Activated naive CD8-positive, alpha-beta T cell treated with anti-CD3 and anti-CD28 coated beads, Interleukin-2, amount 50 U/mL, for 16 hours (primary cell): ENCODE data around the gene WAS.
A peak's percentile ranks its signal among the peaks of the same experiment; 100 is the strongest.

ENCODE experiments used
- DNase-seq: peaks from one replicate; pipeline ENCODE4 v3.0.0-alpha.2; 2020; ENCODE audit warnings: low read depth, low spot score

The WAS gene

DNA sequence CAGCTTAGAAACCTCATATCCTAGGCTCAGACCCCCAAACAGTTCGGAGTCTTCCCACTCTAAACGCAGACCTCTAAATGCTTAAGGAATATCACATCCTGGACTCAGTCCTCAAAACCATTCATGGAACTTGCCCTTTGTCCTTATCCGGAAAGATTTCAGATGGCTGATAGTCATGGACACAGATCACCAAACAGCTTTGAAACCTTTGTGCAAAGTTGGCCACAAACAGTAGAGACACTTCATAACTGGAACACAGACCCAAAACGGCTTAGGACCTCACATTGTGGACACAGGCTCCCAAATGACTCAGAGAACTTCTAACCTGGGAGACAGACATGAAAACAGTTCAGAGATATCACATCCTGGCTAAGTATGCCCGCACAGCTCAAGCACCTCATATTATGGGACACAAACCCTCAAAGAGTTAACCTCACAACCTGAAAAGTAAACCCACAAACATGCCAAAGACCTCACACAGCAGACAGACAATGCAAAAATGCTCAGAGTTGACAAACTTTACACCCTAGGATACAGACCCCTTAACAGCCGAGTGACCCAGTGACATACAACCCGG is 28.4 kb downstream of the WAS start:
- DNase-seq, result no peak

DNA sequence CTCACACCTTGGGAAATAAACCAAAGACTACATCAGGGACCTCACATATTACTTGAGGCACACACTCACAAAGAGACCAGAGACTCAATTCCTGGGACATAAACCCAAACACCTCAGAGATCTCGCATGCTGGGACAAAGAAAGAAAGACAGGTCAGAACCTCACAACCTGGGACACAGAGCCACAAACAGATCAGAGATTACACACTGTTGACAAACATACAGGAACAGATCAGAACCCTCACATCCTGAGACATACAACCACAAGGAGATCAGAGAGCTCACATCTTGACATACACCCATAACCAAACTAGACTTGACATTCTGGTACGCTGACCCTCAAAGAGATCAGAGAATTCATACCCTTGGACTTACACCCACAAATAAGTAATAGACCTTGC is 30.2 kb downstream of the WAS start:
- DNase-seq, result no peak

DNA sequence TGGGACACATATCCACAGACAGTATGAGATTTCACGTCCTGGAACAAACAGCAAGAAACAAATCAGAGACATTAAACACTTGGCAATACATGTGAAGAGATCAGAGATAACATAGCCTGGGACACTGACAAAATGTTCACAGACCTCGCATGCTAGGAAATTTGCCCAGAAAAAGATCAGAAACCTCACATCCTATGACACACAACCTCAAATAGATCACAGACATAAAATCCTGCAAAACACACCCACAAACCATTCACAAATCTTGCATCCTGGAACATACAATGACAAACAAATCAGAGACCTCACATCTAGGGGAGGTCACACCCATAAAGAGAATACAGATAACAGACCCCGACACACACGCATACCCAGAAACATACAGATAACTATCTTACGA is 31.0 kb downstream of the WAS start:
- DNase-seq, result no peak

DNA sequence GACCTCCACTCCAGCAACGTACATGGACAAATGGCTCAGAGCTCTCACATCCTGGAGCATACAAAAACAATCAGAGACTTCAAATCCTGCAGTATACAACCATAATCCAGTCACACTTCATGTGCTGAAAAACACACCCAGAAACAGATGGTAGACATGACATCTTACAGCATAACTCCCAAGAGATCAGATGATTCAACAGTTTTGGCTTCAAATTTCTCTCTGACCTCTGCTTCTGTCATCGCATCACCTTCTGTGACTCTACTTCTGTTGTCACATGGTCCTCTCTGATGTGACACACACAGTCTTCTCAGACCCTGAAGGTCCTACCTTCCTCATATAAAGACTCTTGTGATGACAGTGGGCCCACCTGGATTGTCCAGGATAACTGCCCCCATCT is 31.5 kb downstream of the WAS start:
- no peak for DNase-seq

DNA sequence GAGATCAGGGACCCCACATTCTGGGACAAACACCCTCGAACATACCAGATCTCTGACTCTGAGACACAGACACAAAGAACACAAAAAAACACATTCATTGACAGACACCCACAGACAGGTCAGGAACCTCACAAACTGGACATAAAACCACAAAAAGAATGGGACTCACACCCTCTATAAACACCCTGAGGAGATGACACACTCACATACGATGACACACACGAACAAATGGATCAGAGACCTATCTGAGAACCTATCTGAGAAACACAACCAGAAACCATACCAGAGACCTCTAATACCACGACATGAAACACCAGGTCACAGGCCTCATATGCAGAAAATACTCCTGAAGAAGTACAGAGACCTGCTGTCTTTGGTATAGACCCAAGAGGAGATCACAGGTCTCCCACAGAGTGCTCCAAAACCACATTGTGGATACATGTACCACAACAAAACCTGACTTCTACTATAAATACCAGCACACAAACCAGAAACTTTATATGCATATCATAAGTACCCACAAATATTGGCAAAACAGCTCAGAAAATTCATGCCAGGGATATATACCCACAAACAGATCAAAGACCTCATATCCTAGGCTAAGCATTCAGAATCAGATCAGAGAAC is 32.4 kb downstream of the WAS start:
- no peak for DNase-seq

DNA sequence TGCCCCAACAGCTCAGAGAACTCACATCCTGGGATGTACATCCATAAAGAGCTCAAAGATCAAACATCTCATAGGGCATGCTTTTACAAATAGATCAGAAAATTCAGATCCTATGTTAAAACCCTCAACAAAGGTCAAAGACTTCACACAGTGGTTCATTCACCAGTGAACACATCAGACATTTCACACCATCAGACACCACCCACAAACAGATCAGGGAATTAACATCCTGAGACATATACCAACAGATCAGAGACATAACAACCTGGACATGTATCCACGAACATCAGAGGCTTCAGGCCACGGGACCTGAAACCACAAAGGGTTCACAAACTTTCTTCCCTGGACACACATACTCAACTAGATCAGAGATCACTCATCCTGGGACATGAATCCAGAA is 36.4 kb downstream of the WAS start:
- DNase-seq, result no peak

DNA sequence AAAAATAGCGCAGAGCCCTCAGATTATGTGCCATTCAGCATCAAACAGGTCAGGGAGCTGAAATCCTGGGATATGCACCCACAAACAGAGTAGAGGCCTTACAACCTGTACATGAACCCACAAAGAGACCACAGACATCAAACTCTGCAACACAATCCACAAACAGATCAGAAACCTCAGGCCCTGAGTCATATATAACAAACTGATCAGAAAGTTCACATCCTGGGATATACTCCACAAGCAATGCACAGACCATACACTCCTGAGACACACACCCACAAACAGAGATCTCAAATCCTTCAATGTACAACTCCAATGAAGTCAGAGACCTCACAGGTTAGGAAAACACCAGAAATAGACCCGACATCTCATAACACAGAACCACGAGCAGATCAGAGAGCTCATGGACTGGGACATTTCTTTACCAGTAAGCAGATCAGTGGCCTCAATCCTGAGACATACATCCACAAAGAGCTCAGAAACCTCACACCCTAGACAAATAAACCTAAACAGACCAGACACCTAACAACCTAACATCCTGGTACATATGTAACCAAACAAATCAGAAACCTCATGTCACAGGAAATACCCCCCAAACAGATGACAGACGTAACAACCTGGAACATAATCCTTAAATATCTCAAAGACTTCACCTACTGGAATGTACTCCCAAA is 37.1 kb downstream of the WAS start:
- DNase-seq, result no peak

DNA sequence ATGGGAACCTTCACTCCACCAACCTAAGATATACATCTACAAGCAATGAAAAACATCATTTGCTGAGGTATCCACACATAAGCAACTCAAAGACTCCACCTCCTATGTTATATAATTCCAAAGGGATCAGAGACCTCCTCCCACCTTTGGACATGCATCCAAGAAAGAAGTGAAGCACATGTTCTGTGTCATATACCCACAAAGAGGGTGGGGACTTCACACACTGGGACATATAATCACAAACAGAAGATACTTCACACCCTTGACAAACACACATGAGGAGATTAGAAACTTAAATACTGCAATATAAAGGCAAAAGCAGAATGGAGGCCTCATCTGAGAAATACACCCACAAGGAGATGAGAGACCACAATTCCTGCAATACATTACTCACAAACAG is 38.3 kb downstream of the WAS start:
- DNase-seq, result no peak

DNA sequence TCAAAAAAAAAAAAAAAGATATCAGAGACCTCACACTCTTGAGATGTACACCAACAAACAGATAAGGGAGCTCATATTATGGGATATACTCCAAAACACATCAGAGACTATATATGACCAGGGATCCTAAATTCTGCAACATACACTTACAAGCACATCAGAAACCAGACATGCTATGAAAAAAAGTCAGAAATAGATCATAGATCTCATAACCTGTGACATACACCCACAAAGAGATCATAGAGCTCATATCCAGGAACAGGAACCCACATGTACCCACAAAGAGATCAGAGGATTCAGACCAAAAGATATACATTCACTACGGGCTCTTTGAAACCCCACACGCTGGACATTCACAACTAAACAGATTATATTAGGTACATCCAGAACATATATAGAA is 43.0 kb downstream of the WAS start:
- DNase-seq, result no peak

DNA sequence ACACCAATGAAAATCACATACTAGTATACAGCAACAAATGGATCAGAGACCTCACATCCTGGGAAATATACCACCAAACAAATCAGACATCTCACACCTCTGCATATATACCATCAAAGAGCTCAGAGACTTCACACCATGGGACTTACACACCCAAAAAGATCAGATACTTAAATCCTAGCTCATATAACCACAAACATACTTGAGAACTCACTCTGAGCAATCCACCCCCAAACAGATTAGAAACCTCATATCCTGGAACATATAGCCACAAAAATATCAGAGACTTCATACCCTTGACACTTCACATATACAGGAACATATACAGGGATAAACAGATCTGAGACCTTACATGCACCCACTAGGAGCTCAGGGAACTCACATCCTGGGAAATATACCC is 45.1 kb downstream of the WAS start:
- DNase-seq, result no peak

DNA sequence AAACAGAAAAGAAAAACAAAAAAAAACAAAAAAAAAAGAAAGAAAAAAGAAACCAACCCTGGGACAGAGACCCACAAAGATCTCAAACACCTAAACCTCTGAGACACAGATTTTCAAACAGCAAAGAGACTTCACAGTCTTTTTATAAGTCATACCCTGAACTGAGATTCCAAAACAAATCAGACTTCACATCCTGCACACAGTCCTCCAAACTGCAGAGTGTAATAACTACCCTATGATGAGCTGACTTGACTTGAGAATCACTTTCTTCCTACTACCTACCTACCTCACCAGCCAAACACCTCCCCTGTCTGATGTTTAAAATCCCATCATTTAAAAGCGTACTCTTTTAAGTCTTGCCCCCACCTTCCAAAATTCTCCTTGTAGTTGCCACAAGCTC is 52.7 kb downstream of the WAS start:
- DNase-seq, result no peak

DNA sequence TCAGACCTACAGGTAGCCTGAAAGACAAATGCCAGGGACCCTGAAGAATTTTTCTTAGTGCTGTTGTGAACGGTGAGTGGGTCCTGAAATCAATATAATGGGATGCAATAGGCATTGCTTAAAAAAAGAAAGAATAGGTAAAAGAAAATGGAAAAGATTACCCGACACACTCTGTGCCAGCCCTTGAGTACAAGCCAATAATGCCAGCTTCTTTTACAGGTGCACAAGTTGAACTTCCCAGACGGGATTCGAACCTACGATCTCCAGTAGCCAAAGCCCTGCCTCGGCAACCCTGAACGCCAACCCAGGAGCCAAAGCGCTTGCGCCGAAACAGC is 53.2 kb downstream of the WAS start:
- DNase-seq, result no peak

DNA sequence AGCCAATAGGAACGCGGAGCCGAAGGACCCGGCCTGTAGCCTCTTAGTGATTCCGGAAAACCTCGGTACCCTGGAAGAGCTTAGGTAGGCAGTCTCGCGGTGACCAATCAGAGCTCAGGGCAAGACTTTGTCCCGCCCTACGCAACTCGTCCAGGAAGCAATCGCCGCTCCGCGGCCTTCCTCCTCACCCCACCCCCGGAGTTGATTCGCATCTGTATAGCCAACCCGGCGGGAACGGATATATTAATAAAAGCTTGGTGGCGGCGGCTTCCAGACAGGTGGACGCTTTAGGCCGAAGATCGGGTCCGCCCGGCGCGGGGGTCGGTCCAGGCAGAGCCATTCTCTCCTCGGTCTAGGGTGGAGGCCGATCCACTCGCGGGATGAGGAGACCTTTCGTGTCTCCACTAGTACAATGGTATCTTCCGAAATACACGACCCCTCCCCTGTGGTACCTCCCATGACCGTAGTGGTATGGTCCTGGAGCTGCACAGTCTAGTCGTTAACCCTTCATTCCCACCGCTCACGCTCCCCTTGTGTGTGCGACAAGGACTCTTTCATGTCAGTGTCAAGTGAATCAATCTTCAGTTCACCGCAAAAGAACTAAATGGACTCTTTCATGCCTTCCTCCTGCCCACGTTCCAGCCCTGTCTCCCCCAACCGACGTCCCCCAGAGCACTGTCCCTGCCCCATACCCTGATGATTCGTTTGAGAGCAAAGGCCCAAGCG is 53.8 kb downstream of the WAS start:
- peak; percentile 62 for DNase-seq

DNA sequence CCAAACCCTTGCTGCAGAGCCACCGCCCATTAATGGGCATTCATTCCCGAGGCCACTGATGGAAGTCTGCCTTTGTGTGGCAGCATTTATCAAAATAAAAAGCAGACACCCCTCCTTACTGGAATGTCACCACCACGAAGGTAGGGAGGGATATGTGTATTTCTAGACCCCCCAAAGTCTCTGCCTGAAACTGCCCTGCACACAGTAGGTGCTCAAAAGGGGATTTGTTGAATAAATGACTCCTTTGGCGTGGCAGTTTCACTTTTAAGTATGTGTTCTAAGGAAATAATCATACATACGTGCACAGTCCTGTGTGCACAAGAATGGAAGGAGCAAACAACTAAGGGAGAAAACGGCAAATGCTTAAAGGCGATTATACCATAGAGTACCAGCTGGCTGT is 54.3 kb downstream of the WAS start:
- no peak for DNase-seq
